Upper lobe of left lung (tissue), 6 donors: ENCODE data around the gene ARHGEF40. TPM values are rescaled to one million over a fixed set of nuclear protein-coding genes. Genes with fewer than 3 reads are reported as not detected.

Experiments
- ATAC-seq, 2 donors: fragments of 200-7000 bp; cut with Tn5 transposase; one replicate each; pipeline ENCODE4 v1.9.1; 2022; ENCODE audit warnings: mild to moderate bottlenecking in 2 of 2, moderate library complexity in 2 of 2; ENCODE audit not compliant: low FRiP score in 2 of 2
- DNase-seq, 2 donors: peaks; one replicate each; pipeline ENCODE4 v3.0.0-alpha.2; 2019 to 2020
- H3K27ac ChIP-seq, 4 donors: fragments of 200-600 bp; sonication (generic); one replicate each; pipeline ENCODE4 v1.5.1; 2016 to 2019
- H3K27me3 ChIP-seq, 4 donors: fragments of 200-600 bp; sonication (generic); one replicate each; pipeline ENCODE4 v1.5.1; 2017 to 2019
- H3K36me3 ChIP-seq, 4 donors: fragments of 200-600 bp; sonication (generic); one replicate each; pipeline ENCODE4 v1.5.1; 2016 to 2019
- H3K4me1 ChIP-seq, 4 donors: fragments of 200-600 bp; sonication (generic); one replicate each; pipeline ENCODE4 v1.5.1; 2018 to 2019
- H3K4me3 ChIP-seq, 4 donors: fragments of 200-600 bp; sonication (generic); one replicate each; pipeline ENCODE4 v1.5.1; 2017 to 2019; ENCODE audit warnings: mild to moderate bottlenecking in 2 of 4, moderate library complexity in 1 of 4
- H3K9me3 ChIP-seq, 4 donors: fragments of 200-600 bp; sonication (generic); one replicate each; pipeline ENCODE4 v1.5.1; 2018 to 2019
- CTCF ChIP-seq, 6 experiments: fragments of 450-650 bp in 4 of 6; fragments of 200-600 bp in 2 of 6; sonication (generic) in 2 of 6; IDR thresholded peaks; one replicate each; pipeline ENCODE4 v1.5.1; 2016 to 2019; ENCODE audit warnings: antibody characterized with exemption in 6 of 6
- EP300 ChIP-seq, 4 donors: sonication (generic); formaldehyde crosslinking; IDR thresholded peaks; one replicate each; pipeline ENCODE4 v1.5.1; 2017; ENCODE audit warnings: antibody characterized with exemption in 4 of 4, control low read depth in 2 of 4
- POLR2A ChIP-seq, 4 donors: fragments of 450-650 bp; IDR thresholded peaks; one replicate each; pipeline ENCODE4 v1.5.1; 2016 to 2017; ENCODE audit warnings: antibody characterized with exemption in 4 of 4, mild to moderate bottlenecking in 2 of 4
- POLR2AphosphoS5 ChIP-seq, 2 donors: sonication (generic); formaldehyde crosslinking; IDR thresholded peaks; one replicate each; pipeline ENCODE4 v1.5.1; 2017; ENCODE audit warnings: antibody characterized with exemption in 2 of 2
- WGBS, 2 donors: methylation state at CpG; one replicate each; pipeline ENCODE4 v1.1.5; 2017 to 2018; 5-methylcytosine and 5-hydroxymethylcytosine counted together
- total RNA-seq, 6 donors: library from RNA; depleted of rRNA in 4 of 6; stranded (reverse); fragments of >200 nt in 4 of 6; gene quantifications; one replicate each; pipeline versions ENCODE4 v1.1.0 to v1.2.1, GENCODE V29; 2016 to 2021
- donor health status: DM: no; HTN: no; CAD: no; lungs with moderate emphysema.
- donor health status: DM: no; HTN: yes; CAD: no; lungs with severe emphysema.

The ARHGEF40 gene
- 10 to 100 TPM; 24.8 to 74.4 (median 36.0) TPM for total RNA-seq

GRCh38 chr14:21070083-21070609 is at the start of gene ARHGEF40:
Gene ARHGEF40, plus strand, starts transcription at chr14:21070304. Its CDS starts 93 bp downstream, at chr14:21070397.
- Histone ChIP-seq H3K27me3 (no peaks in the 10 kb centered on the region), H3K9me3 (no peaks in the 10 kb centered on the region), H3K4me1 (peaks cover 31 to 46% (median 40%) of the 10 kb centered on the region in 4 donors), H3K27ac (peak within 1 kb of the TSS; percentile 86 to 96 (median 92)), H3K4me3 (peak within 1 kb of the TSS; percentile 74 to 84 (median 77)), H3K36me3 (peaks cover 0 to 21% (median 4%) of the 10 kb centered on the region in 4 donors)
- ATAC-seq (peak; percentile 11 to 74), DNase-seq (peak; percentile 60 to 94)
- WGBS, 2 donors = 0% methylated on average over 14 to 20 of the region's 63 CpGs
- TF ChIP-seq POLR2A (IDR thresholded peaks at IDR 0.05) (peak in 2 of 4 donors; percentile 29 to 56), CTCF (IDR thresholded peaks at IDR 0.05) (no peak), EP300 (IDR thresholded peaks at IDR 0.05) (no peak)

GRCh38 chr14:21020977-21021545 is 49.0 kb upstream of the ARHGEF40 start:
- no peak for TF ChIP-seq EP300 (IDR thresholded peaks at IDR 0.05)
- no peak for TF ChIP-seq CTCF (IDR thresholded peaks at IDR 0.05)
- TF ChIP-seq POLR2A (IDR thresholded peaks at IDR 0.05) = no peak
- no peak for TF ChIP-seq POLR2AphosphoS5 (IDR thresholded peaks at IDR 0.05)
- 85 to 92% methylated on average over 5 of the region's 5 CpGs for WGBS, 2 donors
- peaks cover 6 to 54% (median 17%) of the 10 kb centered on the region in 4 donors for H3K36me3 ChIP-seq
- no peaks in the 10 kb centered on the region for H3K9me3 ChIP-seq
- DNase-seq (no peak), ATAC-seq (no peak)
- peaks cover 23 to 29% (median 28%) of the 10 kb centered on the region in 4 donors for H3K4me1 ChIP-seq
- no peak overlapping the region for H3K4me3 ChIP-seq
- peak overlapping the region in 2 of 4 donors; percentile 7 to 38 for H3K27ac ChIP-seq
- H3K27me3 ChIP-seq = peaks cover 0 to 8% (median 1%) of the 10 kb centered on the region in 4 donors

GRCh38 chr14:21022686-21023085 is 47.4 kb upstream of the ARHGEF40 start:
- H3K27ac ChIP-seq = peak overlapping the region in 3 of 4 donors; percentile 87 to 93 (median 89)
- peaks cover 29 to 36% (median 30%) of the 10 kb centered on the region in 4 donors for H3K4me1 ChIP-seq
- H3K36me3 ChIP-seq = peaks cover 4 to 43% (median 12%) of the 10 kb centered on the region in 4 donors
- H3K27me3 ChIP-seq = peaks cover 0 to 8% (median 1%) of the 10 kb centered on the region in 4 donors
- WGBS, 2 donors = 80 to 81% methylated on average over 5 of the region's 5 CpGs
- no peak for DNase-seq
- ATAC-seq = no peak
- TF ChIP-seq POLR2AphosphoS5 (IDR thresholded peaks at IDR 0.05) (no peak), POLR2A (IDR thresholded peaks at IDR 0.05) (no peak), CTCF (IDR thresholded peaks at IDR 0.05) (no peak), EP300 (IDR thresholded peaks at IDR 0.05) (no peak)
- H3K4me3 ChIP-seq = peak overlapping the region in 2 of 4 donors; percentile 60 to 78
- no peaks in the 10 kb centered on the region for H3K9me3 ChIP-seq

- Histone ChIP-seq H3K9me3 (no peaks in the 10 kb centered on the region), H3K27me3 (peaks cover 0 to 8% (median 1%) of the 10 kb centered on the region in 4 donors), H3K4me3 (peak overlapping the region in 3 of 4 donors; percentile 60 to 78 (median 74)), H3K36me3 (peaks cover 3 to 38% (median 9%) of the 10 kb centered on the region in 4 donors), H3K4me1 (peaks cover 29 to 36% (median 30%) of the 10 kb centered on the region in 4 donors), H3K27ac (peak overlapping the region; percentile 80 to 93 (median 88))
- ATAC-seq (no peak), DNase-seq (no peak)
- 26 to 56% methylated on average over 6 to 7 of the region's 7 CpGs for WGBS, 2 donors
- TF ChIP-seq EP300 (IDR thresholded peaks at IDR 0.05) (no peak), POLR2AphosphoS5 (IDR thresholded peaks at IDR 0.05) (peak in 1 of 2 donors; percentile 14)
Observed at GRCh38 chr14:21023174-21023573, 46.9 kb upstream of the ARHGEF40 start.

GRCh38 chr14:21023817-21024584 is 46.1 kb upstream of the ARHGEF40 start:
- 20 to 33% methylated on average over 12 to 17 of the region's 17 CpGs for WGBS, 2 donors
- Histone ChIP-seq H3K27me3 (peaks cover 0 to 8% (median 1%) of the 10 kb centered on the region in 4 donors), H3K4me3 (peak overlapping the region; percentile 60 to 89 (median 76)), H3K4me1 (peaks cover 29 to 36% (median 30%) of the 10 kb centered on the region in 4 donors), H3K9me3 (no peaks in the 10 kb centered on the region), H3K27ac (peak overlapping the region; percentile 80 to 93 (median 88)), H3K36me3 (peaks cover 0 to 30% (median 5%) of the 10 kb centered on the region in 4 donors)
- ATAC-seq (peak in 1 of 2 donors; percentile 8), DNase-seq (no peak)
- no peak for TF ChIP-seq POLR2A (IDR thresholded peaks at IDR 0.05)
- TF ChIP-seq POLR2AphosphoS5 (IDR thresholded peaks at IDR 0.05) = no peak
- TF ChIP-seq CTCF (IDR thresholded peaks at IDR 0.05) = no peak
- no peak for TF ChIP-seq EP300 (IDR thresholded peaks at IDR 0.05)
